Measurements from ENCODE around the gene FBXO21.

The FBXO21 gene

GRCh38 chr12:117152793-117153775 lies 37.2 kb downstream of the FBXO21 start:
- TF ChIP-seq CTCF (IDR thresholded peaks at IDR 0.05; ENCODE audit: insufficient read depth, low read length, poor library complexity, severe bottlenecking) (no peak), EZH2phosphoT487 (conservative IDR thresholded peaks at IDR 0.05; ENCODE audit: low read length) (no peak)
- Histone ChIP-seq H3K36me3 (ENCODE audit: low read length) (peaks cover 13% of the 10 kb centered on the region), H3K27ac (ENCODE audit: low read depth, low read length) (no peak overlapping the region)

GRCh38 chr12:117151403-117152031 lies 38.8 kb downstream of the FBXO21 start:
- Histone ChIP-seq H3K9me3 (ENCODE audit: insufficient read depth, low read length) (no peaks in the 10 kb centered on the region), H3K36me3 (ENCODE audit: low read length) (peaks cover 10% of the 10 kb centered on the region), H3K4me2 (ENCODE audit: low read depth, low read length, poor library complexity, severe bottlenecking) (no peak overlapping the region)

More at GRCh38 chr12:117152793-117153775, 37.2 kb downstream of the FBXO21 start:
- H3K9me2 ChIP-seq (replicated peaks; ENCODE audit: insufficient read depth, low read length) = no peaks in the 10 kb centered on the region
- H3K4me3 ChIP-seq (ENCODE audit: insufficient read depth, low read length, poor library complexity, severe bottlenecking) = no peak overlapping the region
- H3F3A ChIP-seq (ENCODE audit: insufficient read depth) = no peaks in the 10 kb centered on the region
- H3K9ac ChIP-seq (ENCODE audit: low read length) = no peak overlapping the region
- no peaks in the 10 kb centered on the region for H4K20me1 ChIP-seq (ENCODE audit: low read depth, low read length)
- no peak overlapping the region for H2AFZ ChIP-seq (ENCODE audit: low read depth, low read length, severe bottlenecking)
- H3K9me3 ChIP-seq (ENCODE audit: insufficient read depth, low read length) = no peaks in the 10 kb centered on the region
- no peaks in the 10 kb centered on the region for H3K79me2 ChIP-seq (ENCODE audit: insufficient read depth, low read length)
- H3K4me2 ChIP-seq (ENCODE audit: low read depth, low read length, poor library complexity, severe bottlenecking) = no peak overlapping the region
- H3K27me3 ChIP-seq (ENCODE audit: low read length) = no peaks in the 10 kb centered on the region

DNA sequence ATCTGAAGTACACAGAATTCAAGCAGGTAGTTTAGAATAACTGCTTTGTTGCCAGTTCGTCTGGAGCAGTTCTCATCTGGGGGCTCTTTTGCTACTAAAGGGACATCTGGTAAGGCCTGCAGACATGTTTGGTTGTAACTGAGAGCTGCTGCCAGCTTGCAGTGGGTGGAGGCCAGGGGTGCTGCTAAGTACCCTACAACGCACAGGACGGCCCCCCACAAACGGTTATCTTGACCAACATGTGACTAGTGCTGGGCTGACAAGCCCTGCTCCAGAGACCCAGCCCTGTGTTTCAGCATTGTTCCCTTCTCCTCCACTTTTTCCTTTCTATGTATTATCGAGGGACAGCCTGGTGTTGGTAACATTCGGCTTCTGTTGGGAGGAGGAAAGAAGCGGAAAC lies 40.8 kb downstream of the FBXO21 start:
- Histone ChIP-seq H3K9ac (ENCODE audit: low read length) (no peak overlapping the region), H2AFZ (ENCODE audit: low read depth, low read length, severe bottlenecking) (no peak overlapping the region), H3K27ac (ENCODE audit: low read depth, low read length) (no peak overlapping the region), H3K36me3 (ENCODE audit: low read length) (peaks cover 4% of the 10 kb centered on the region), H4K20me1 (ENCODE audit: low read depth, low read length) (no peaks in the 10 kb centered on the region), H3K9me2 (replicated peaks; ENCODE audit: insufficient read depth, low read length) (no peaks in the 10 kb centered on the region), H3K4me3 (ENCODE audit: insufficient read depth, low read length, poor library complexity, severe bottlenecking) (no peak overlapping the region), H3K27me3 (ENCODE audit: low read length) (no peaks in the 10 kb centered on the region), H3K9me3 (ENCODE audit: insufficient read depth, low read length) (no peaks in the 10 kb centered on the region), H3K4me2 (ENCODE audit: low read depth, low read length, poor library complexity, severe bottlenecking) (no peak overlapping the region), H3K79me2 (ENCODE audit: insufficient read depth, low read length) (no peaks in the 10 kb centered on the region), H3F3A (ENCODE audit: insufficient read depth) (no peaks in the 10 kb centered on the region)
- TF ChIP-seq CTCF (IDR thresholded peaks at IDR 0.05; ENCODE audit: insufficient read depth, low read length, poor library complexity, severe bottlenecking) (no peak), EZH2phosphoT487 (conservative IDR thresholded peaks at IDR 0.05; ENCODE audit: low read length) (no peak)

More at GRCh38 chr12:117151403-117152031, 38.8 kb downstream of the FBXO21 start:
- Histone ChIP-seq H3K79me2 (ENCODE audit: insufficient read depth, low read length) (no peaks in the 10 kb centered on the region), H3K27ac (ENCODE audit: low read depth, low read length) (no peak overlapping the region), H3K27me3 (ENCODE audit: low read length) (no peaks in the 10 kb centered on the region), H3K9me2 (replicated peaks; ENCODE audit: insufficient read depth, low read length) (no peaks in the 10 kb centered on the region), H4K20me1 (ENCODE audit: low read depth, low read length) (no peaks in the 10 kb centered on the region), H3F3A (ENCODE audit: insufficient read depth) (no peaks in the 10 kb centered on the region), H3K4me3 (ENCODE audit: insufficient read depth, low read length, poor library complexity, severe bottlenecking) (no peak overlapping the region), H3K9ac (ENCODE audit: low read length) (no peak overlapping the region), H2AFZ (ENCODE audit: low read depth, low read length, severe bottlenecking) (no peak overlapping the region)
- TF ChIP-seq CTCF (IDR thresholded peaks at IDR 0.05; ENCODE audit: insufficient read depth, low read length, poor library complexity, severe bottlenecking) = no peak
- TF ChIP-seq EZH2phosphoT487 (conservative IDR thresholded peaks at IDR 0.05; ENCODE audit: low read length) = no peak
